Measurements from ENCODE around the gene NWD2.

The NWD2 gene

DNA sequence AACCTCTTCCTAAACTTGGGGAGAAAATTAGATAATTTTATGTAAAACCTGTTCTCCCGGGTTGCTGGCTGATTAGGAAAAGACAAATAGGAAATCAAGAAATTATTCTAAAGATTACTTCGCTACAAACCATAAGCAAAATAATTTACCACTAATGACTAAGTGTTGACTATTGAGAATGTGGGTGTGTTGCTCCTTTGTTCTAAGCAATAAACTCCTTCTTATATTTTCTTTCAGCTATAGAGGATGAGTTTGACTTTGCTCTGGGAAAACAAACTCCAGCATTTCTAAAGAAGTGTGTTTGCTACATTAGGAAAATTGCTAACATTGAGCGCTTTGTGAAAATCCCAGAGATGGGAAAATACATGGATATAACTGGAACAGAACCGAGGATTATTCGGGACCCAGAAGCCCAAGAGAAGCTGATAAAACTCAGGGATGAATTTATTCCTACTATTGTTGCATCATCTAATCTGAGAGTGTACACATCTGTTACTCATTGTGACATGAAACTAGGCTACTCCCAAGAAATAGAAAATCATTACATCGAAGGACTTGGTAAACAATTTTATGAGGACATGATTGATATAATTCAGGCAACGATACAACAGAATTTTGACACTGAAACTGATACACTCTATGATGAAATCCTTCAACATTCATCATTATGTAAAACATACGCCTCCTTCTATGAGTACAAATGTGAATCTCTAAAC is 194.2 kb downstream of the NWD2 start:
- no peak for TF ChIP-seq EZH2 (optimal IDR thresholded peaks at IDR 0.05; ENCODE audit: low read depth, low read length)
- TF ChIP-seq, protein P1, sequence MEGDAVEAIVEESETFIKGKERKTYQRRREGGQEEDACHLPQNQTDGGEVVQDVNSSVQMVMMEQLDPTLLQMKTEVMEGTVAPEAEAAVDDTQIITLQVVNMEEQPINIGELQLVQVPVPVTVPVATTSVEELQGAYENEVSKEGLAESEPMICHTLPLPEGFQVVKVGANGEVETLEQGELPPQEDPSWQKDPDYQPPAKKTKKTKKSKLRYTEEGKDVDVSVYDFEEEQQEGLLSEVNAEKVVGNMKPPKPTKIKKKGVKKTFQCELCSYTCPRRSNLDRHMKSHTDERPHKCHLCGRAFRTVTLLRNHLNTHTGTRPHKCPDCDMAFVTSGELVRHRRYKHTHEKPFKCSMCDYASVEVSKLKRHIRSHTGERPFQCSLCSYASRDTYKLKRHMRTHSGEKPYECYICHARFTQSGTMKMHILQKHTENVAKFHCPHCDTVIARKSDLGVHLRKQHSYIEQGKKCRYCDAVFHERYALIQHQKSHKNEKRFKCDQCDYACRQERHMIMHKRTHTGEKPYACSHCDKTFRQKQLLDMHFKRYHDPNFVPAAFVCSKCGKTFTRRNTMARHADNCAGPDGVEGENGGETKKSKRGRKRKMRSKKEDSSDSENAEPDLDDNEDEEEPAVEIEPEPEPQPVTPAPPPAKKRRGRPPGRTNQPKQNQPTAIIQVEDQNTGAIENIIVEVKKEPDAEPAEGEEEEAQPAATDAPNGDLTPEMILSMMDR (IDR thresholded peaks at IDR 0.05; ENCODE audit: low read length) = no peak
- no peak for TF ChIP-seq EZH2phosphoT487 (IDR thresholded peaks at IDR 0.05; ENCODE audit: low read length)
- H3K79me2 ChIP-seq (ENCODE audit: low read length) = no peaks in the 10 kb centered on the region
- no peaks in the 10 kb centered on the region for H3K9me3 ChIP-seq (replicated peaks; ENCODE audit: insufficient read depth, low read length)
- H2AFZ ChIP-seq (ENCODE audit: low read length) = no peak overlapping the region
- H3K27me3 ChIP-seq (replicated peaks; ENCODE audit: insufficient read depth, low read length) = no peaks in the 10 kb centered on the region
- DNase-seq = no peak
- H3K4me1 ChIP-seq (ENCODE audit: low read length) = no peaks in the 10 kb centered on the region
- no peaks in the 10 kb centered on the region for H3K9me2 ChIP-seq (replicated peaks; ENCODE audit: insufficient read depth, low read length)
- no peak overlapping the region for H3K4me3 ChIP-seq (ENCODE audit: low read length)
- H3K27ac ChIP-seq (ENCODE audit: low read length) = no peak overlapping the region
- no peaks in the 10 kb centered on the region for H3F3A ChIP-seq (ENCODE audit: insufficient read depth, low read length)
- no peaks in the 10 kb centered on the region for H3K36me3 ChIP-seq (replicated peaks; ENCODE audit: insufficient read depth, low read length)
- no peaks in the 10 kb centered on the region for H4K20me1 ChIP-seq (ENCODE audit: insufficient read depth, low read length)
- no peak overlapping the region for H3K9ac ChIP-seq (ENCODE audit: low read length)
- no peak overlapping the region for H3K4me2 ChIP-seq (ENCODE audit: low read depth, low read length)

DNA sequence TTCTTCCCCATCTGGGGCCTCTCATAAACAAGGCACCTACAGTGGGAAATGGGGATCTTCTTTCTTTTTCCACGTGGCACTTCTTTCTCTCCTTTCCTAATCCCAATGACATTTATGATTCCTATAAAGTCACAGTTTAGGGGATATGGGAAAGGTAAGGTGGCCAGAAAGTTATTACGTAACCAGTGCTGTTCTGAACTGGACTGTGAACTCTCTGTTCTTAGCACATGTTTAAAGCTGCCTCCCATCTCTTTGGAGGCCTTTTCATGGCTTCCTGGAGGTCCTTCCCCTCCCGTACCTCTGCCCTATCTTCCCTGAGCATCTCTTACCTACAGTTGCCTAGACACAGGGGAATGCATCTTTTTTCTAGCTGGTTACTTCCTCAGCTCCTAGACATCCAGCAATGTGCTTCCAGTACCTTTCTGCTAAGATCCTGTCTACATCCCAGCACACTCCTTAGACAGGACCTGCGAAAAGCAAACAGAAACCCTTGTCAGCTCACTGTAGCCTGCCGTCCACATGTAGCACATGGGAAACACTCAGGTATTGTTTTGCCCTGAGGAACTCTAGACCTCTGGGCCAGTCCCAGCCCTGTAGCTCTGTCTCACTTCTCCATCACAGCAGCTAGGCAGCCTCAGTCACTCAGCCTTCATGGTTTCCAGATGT is 195.4 kb downstream of the NWD2 start:
- H3F3A ChIP-seq (ENCODE audit: insufficient read depth, low read length) = no peaks in the 10 kb centered on the region
- H2AFZ ChIP-seq (ENCODE audit: low read length) = no peak overlapping the region
- H3K9me2 ChIP-seq (replicated peaks; ENCODE audit: insufficient read depth, low read length) = no peaks in the 10 kb centered on the region
- H3K4me2 ChIP-seq (ENCODE audit: low read depth, low read length) = no peak overlapping the region
- H3K27ac ChIP-seq (ENCODE audit: low read length) = no peak overlapping the region
- no peaks in the 10 kb centered on the region for H4K20me1 ChIP-seq (ENCODE audit: insufficient read depth, low read length)
- H3K79me2 ChIP-seq (ENCODE audit: low read length) = no peaks in the 10 kb centered on the region
- no peaks in the 10 kb centered on the region for H3K27me3 ChIP-seq (replicated peaks; ENCODE audit: insufficient read depth, low read length)
- no peak overlapping the region for H3K4me3 ChIP-seq (ENCODE audit: low read length)
- TF ChIP-seq EZH2 (optimal IDR thresholded peaks at IDR 0.05; ENCODE audit: low read depth, low read length) (no peak), EZH2phosphoT487 (IDR thresholded peaks at IDR 0.05; ENCODE audit: low read length) (no peak)
- TF ChIP-seq, protein P1 (IDR thresholded peaks at IDR 0.05; ENCODE audit: low read length) = no peak
- no peaks in the 10 kb centered on the region for H3K9me3 ChIP-seq (replicated peaks; ENCODE audit: insufficient read depth, low read length)
- H3K9ac ChIP-seq (ENCODE audit: low read length) = no peak overlapping the region
- no peaks in the 10 kb centered on the region for H3K4me1 ChIP-seq (ENCODE audit: low read length)
- DNase-seq = no peak
- no peaks in the 10 kb centered on the region for H3K36me3 ChIP-seq (replicated peaks; ENCODE audit: insufficient read depth, low read length)

DNA sequence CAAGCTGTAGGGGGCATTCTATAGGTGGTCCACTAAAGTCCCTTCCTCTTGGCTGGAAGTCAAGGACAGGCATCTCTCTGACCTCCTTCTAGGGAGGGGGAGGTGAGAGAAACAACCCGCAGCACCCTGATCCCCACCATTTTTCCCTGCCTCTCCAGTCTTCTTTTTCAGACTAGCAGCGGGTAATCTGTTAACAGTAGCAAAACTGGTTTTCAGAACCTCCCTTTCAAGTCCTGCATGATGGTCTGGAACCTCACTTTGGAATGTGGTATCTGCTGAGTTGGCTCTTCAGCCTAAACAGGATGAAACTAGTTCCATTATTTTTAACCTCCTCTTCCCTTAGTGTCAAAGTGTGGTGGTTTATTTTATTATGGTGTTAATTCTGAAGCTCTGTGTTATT is 196.0 kb downstream of the NWD2 start:
- TF ChIP-seq EZH2 (optimal IDR thresholded peaks at IDR 0.05; ENCODE audit: low read depth, low read length) (no peak), EZH2phosphoT487 (IDR thresholded peaks at IDR 0.05; ENCODE audit: low read length) (no peak)
- TF ChIP-seq, protein P1 (IDR thresholded peaks at IDR 0.05; ENCODE audit: low read length) = no peak
- no peaks in the 10 kb centered on the region for H3K4me1 ChIP-seq (ENCODE audit: low read length)
- H2AFZ ChIP-seq (ENCODE audit: low read length) = no peak overlapping the region
- no peaks in the 10 kb centered on the region for H4K20me1 ChIP-seq (ENCODE audit: insufficient read depth, low read length)
- no peak for DNase-seq
- H3K79me2 ChIP-seq (ENCODE audit: low read length) = no peaks in the 10 kb centered on the region
- no peaks in the 10 kb centered on the region for H3K9me3 ChIP-seq (replicated peaks; ENCODE audit: insufficient read depth, low read length)
- H3K4me2 ChIP-seq (ENCODE audit: low read depth, low read length) = no peak overlapping the region
- H3K27ac ChIP-seq (ENCODE audit: low read length) = no peak overlapping the region
- H3K9me2 ChIP-seq (replicated peaks; ENCODE audit: insufficient read depth, low read length) = no peaks in the 10 kb centered on the region
- H3K27me3 ChIP-seq (replicated peaks; ENCODE audit: insufficient read depth, low read length) = no peaks in the 10 kb centered on the region
- H3K4me3 ChIP-seq (ENCODE audit: low read length) = no peak overlapping the region
- H3K36me3 ChIP-seq (replicated peaks; ENCODE audit: insufficient read depth, low read length) = no peaks in the 10 kb centered on the region
- no peak overlapping the region for H3K9ac ChIP-seq (ENCODE audit: low read length)
- no peaks in the 10 kb centered on the region for H3F3A ChIP-seq (ENCODE audit: insufficient read depth, low read length)
